Endothelial cell of umbilical vein (primary cell): Measurements from ENCODE around the gene SLC8A2. TPM values are rescaled to one million over a fixed set of nuclear protein-coding genes. Genes with fewer than 3 reads are reported as not detected.

Source experiments
- BruUV-seq: library from RNA; stranded (reverse); fragments of 400-500 nt; replicated peaks from 2 replicates; lab custom pipeline; 2021; lab: Mats Ljungman, UMichigan
- CTCF ChIA-PET: fragments of 300-600, 350-600 bp; sonication (Branson Sonifier 250); formaldehyde crosslinking; loops from one replicate; lab custom pipeline; 2021; ENCODE audit warnings: antibody characterized with exemption, inconsistent platforms; lab: Charles Lee
- POLR2A ChIA-PET: fragments of 300-600, 350-600 bp; sonication (Branson Sonifier 250); formaldehyde crosslinking; loops from one replicate; lab custom pipeline; 2021; ENCODE audit warnings: antibody characterized with exemption, inconsistent platforms; lab: Charles Lee
- DNase-seq: peaks from one replicate; pipeline ENCODE4 v3.0.0-alpha.2; 2011; ENCODE audit warnings: low read depth, low spot score
- FAIRE-seq: peaks from 2 replicates; lab custom pipeline; 2011; peaks lifted over from hg19 to GRCh38; lab: Jason Lieb, UNC
- H2AFZ ChIP-seq: 2 replicates; pipeline ENCODE4 v1.6.0; 2012; ENCODE audit warnings: low read depth, low read length, control low read depth, inconsistent platforms
- H3K27ac ChIP-seq: 2 replicates; pipeline ENCODE4 v1.5.1; 2011; ENCODE audit warnings: low read depth, mild to moderate bottlenecking, control low read depth, low read length, moderate library complexity; ENCODE audit not compliant: insufficient read depth
- H3K27me3 ChIP-seq, 2 experiments: 2 replicates each; pipeline versions ENCODE4 v1.6.0 to v1.6.1; 2011; ENCODE audit warnings: low read length in 2 of 2, mixed read lengths in 1 of 2; ENCODE audit not compliant: control insufficient read depth in 2 of 2, insufficient read depth in 2 of 2
- H3K36me3 ChIP-seq, 2 experiments: 2 replicates in 1 of 2; 3 replicates in 1 of 2; pipeline ENCODE4 v1.5.1; 2011; ENCODE audit warnings: low read length in 2 of 2, mild to moderate bottlenecking in 1 of 2, moderate library complexity in 1 of 2; ENCODE audit not compliant: control insufficient read depth in 2 of 2, insufficient read depth in 2 of 2; ENCODE audit errors: extremely low read depth in 1 of 2
- H3K4me1 ChIP-seq: 3 replicates; pipeline ENCODE4 v1.5.1; 2011; ENCODE audit warnings: mild to moderate bottlenecking, low read length; ENCODE audit not compliant: control insufficient read depth, insufficient read depth; ENCODE audit errors: extremely low read depth
- H3K4me2 ChIP-seq: 2 replicates; pipeline ENCODE4 v1.6.1; 2011; ENCODE audit warnings: low read length, control low read depth, mixed read lengths; ENCODE audit not compliant: insufficient read depth
- H3K4me3 ChIP-seq, 3 experiments: fragments of 200-600 bp in 1 of 3; sonication (generic), shearing (Covaris generic) in 1 of 3; replicated peaks in 1 of 3; 2 replicates each; pipeline ENCODE4 v1.5.1; 2011 to 2016; ENCODE audit warnings: control low read depth in 3 of 3, low read length in 3 of 3, mild to moderate bottlenecking in 2 of 3, inconsistent platforms in 1 of 3, low read depth in 1 of 3, moderate library complexity in 1 of 3; ENCODE audit not compliant: insufficient read depth in 1 of 3
- H3K79me2 ChIP-seq: 2 replicates; pipeline ENCODE4 v1.6.0; 2012; ENCODE audit warnings: low read length, inconsistent platforms; ENCODE audit not compliant: control insufficient read depth, insufficient read depth
- H3K9ac ChIP-seq: replicated peaks from 2 replicates; pipeline ENCODE3; 2011; ENCODE audit warnings: low read length, control low read depth; ENCODE audit not compliant: insufficient read depth; ENCODE audit errors: extremely low read depth
- H3K9me1 ChIP-seq: replicated peaks from 3 replicates; pipeline ENCODE4 v1.6.0; 2011; ENCODE audit warnings: mild to moderate bottlenecking, low read length; ENCODE audit not compliant: control insufficient read depth, insufficient read depth; ENCODE audit errors: extremely low read depth
- H3K9me3 ChIP-seq: replicated peaks from 2 replicates; pipeline ENCODE4 v1.5.1; 2012; ENCODE audit warnings: low read length, inconsistent platforms; ENCODE audit not compliant: control insufficient read depth, insufficient read depth
- H4K20me1 ChIP-seq: replicated peaks from 2 replicates; pipeline ENCODE3; 2011; ENCODE audit warnings: mild to moderate bottlenecking, low read length; ENCODE audit not compliant: control insufficient read depth, insufficient read depth; ENCODE audit errors: extremely low read depth
- CTCF ChIP-seq, 2 donors: IDR thresholded peaks; 1 replicate in 1 of 2; 2 replicates in 1 of 2; pipeline ENCODE4 v1.5.1; 2011; ENCODE audit warnings: low read length in 2 of 2, mild to moderate bottlenecking in 2 of 2, moderate library complexity in 2 of 2, control low read depth in 1 of 2, inconsistent platforms in 1 of 2, low read depth in 1 of 2; ENCODE audit not compliant: insufficient read depth in 1 of 2; ENCODE audit errors: extremely low read depth in 1 of 2
- EZH2 ChIP-seq: IDR thresholded peaks from 2 replicates; pipeline ENCODE4 v1.6.1; 2012; ENCODE audit warnings: borderline replicate concordance, low read depth, mild to moderate bottlenecking, moderate library complexity, low read length, inconsistent platforms; ENCODE audit not compliant: severe bottlenecking
- FOS ChIP-seq: IDR thresholded peaks from 2 replicates; pipeline ENCODE4 v1.6.1; 2011; ENCODE audit warnings: mild to moderate bottlenecking, low read length, moderate library complexity, borderline replicate concordance; ENCODE audit not compliant: insufficient read depth
- GATA2 ChIP-seq: IDR thresholded peaks from 2 replicates; pipeline ENCODE4 v1.7.0; 2011; ENCODE audit warnings: low read depth, mild to moderate bottlenecking, moderate library complexity, mixed read lengths, low read length; ENCODE audit not compliant: insufficient read length, insufficient read depth
- JUN ChIP-seq: IDR thresholded peaks from 2 replicates; pipeline ENCODE4 v1.6.1; 2011; ENCODE audit warnings: borderline replicate concordance, low read depth; ENCODE audit not compliant: insufficient read length, insufficient read depth
- MAX ChIP-seq: IDR thresholded peaks from 2 replicates; pipeline ENCODE4 v1.6.1; 2011; ENCODE audit not compliant: insufficient read depth, insufficient read length
- MYC ChIP-seq: IDR thresholded peaks from one replicate; pipeline ENCODE4 v1.6.1; 2011; ENCODE audit warnings: mild to moderate bottlenecking, low read depth, low read length
- POLR2A ChIP-seq: IDR thresholded peaks from 2 replicates; pipeline ENCODE4 v1.6.1; 2012; ENCODE audit warnings: low read depth, mild to moderate bottlenecking, control low read depth, low read length
- POLR2AphosphoS5 ChIP-seq: IDR thresholded peaks from 2 replicates; pipeline ENCODE4 v1.6.1; 2012; ENCODE audit warnings: low read depth, mild to moderate bottlenecking, control low read depth, low read length, moderate library complexity; ENCODE audit not compliant: insufficient read depth
- dilution Hi-C: fragments of 300-500 bp; cut with MboI; formaldehyde crosslinking; loops from one replicate; pipeline ENCODE4 v1.15.0; 2019; ENCODE audit warnings: low sequenced_read_pairs; ENCODE audit not compliant: extremely low pct_ligation_motif_present
- intact Hi-C: fragments of 100-400 bp; cut with micrococcal nuclease; formaldehyde crosslinking; loops from one replicate; pipeline ENCODE4 v1.10.0; 2022
- polyA plus RNA-seq, 4 experiments: library from polyadenylated mRNA; depleted of rRNA in 3 of 4; stranded (reverse) in 3 of 4; unstranded in 1 of 4; fragments of >200 nt; gene quantifications; 2 replicates each; pipeline versions ENCODE4 v1.2.1 to v1.2.3, GENCODE V29; 2011 to 2012; ENCODE audit warnings: missing spikeins in 1 of 4
- total RNA-seq: library from RNA; stranded (reverse); gene quantifications from 2 replicates; pipeline ENCODE4 v1.2.3, GENCODE V29; 2021

SLC8A2 gene
- total and polyA plus RNA-seq, 2 donors (not counting 3 experiments of a cell fraction or from before 2014, with no cell fraction given) = not detected

- dilution Hi-C loops = no loop called here
- CTCF ChIA-PET = interaction anchor here (1.2 to 2.2 kb wide), 5 partner anchors 10 to 178 kb away, joined by 3 to 7 read pairs (median 4); no protein-coding TSS in a partner anchor
- no peak overlapping the region for H2AFZ ChIP-seq
These were observed 49.1 kb upstream of the SLC8A2 start for GRCh38 chr19:47520839-47521238.

More at GRCh38 chr19:47520839-47521238, 49.1 kb upstream of the SLC8A2 start:
- Histone ChIP-seq H3K79me2 (no peaks in the 10 kb centered on the region), H3K9me1 (no peaks in the 10 kb centered on the region), H3K4me3 (no peak overlapping the region), H3K36me3 (no peaks in the 10 kb centered on the region), H3K9me3 (no peaks in the 10 kb centered on the region), H3K27me3 (no peaks in the 10 kb centered on the region), H3K27ac (no peak overlapping the region), H3K4me1 (peaks cover 9% of the 10 kb centered on the region), H3K4me2 (no peak overlapping the region), H3K9ac (no peak overlapping the region), H4K20me1 (no peaks in the 10 kb centered on the region)
- POLR2A ChIA-PET = no interaction called here
- BruUV-seq = no TSS peak
- DNase-seq (no peak), FAIRE-seq (no peak)
- TF ChIP-seq MYC (no peak), POLR2A (no peak), GATA2 (no peak), FOS (no peak), POLR2AphosphoS5 (no peak), JUN (no peak), EZH2 (no peak), CTCF (IDR thresholded peaks at IDR 0.05; ENCODE audit: extremely low read depth in 1 of 2, insufficient read depth in 1 of 2, low read depth in 1 of 2, low read length in 2 of 2) (no peak), MAX (no peak)
- intact Hi-C loops = no loop called here
